ENCODE measurements around the gene PRR3. TPM values are rescaled to one million over a fixed set of nuclear protein-coding genes. Genes with fewer than 3 reads are reported as not detected.
"Not testable (repeated sequence)": the region's sequence is repeated elsewhere in the genome, so short reads cannot be mapped to it uniquely, and the experiment has no call there.

Gene PRR3
- total and polyA plus RNA-seq, 8 donors = 5.7 to 44.1 (median 36.1) TPM

DNA sequence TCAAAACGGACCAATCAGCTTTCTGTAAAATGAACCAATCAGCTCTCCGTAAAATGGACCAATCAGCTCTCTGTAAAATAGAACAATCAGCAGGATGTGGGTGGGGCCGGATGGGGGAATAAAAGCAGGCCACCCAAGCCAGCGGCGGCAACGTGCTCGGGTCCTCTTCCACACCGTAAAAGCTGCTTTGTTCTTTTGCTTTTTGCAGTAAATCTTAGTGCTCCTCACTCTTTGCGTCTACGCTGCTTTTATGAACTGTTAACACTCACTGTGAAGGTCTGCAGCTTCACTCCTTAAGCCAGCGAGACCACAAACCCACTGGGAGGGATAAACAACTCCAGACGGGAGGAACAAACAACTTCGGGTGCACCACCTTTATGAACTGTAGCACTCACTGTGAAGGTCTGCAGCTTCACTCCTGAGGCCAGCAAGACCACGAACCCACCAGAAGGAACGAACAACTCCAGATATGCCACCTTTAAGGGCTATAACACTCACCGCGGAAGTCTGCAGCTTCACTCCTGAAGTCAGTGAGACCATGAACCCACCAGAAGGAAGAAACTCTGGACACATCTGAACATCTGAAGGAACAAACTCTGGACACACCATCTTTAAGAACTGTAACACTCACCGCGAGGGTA lies 38.5 kb upstream of the PRR3 start:
- DNase-seq; H3K9me3 ChIP-seq; H3K27me3 ChIP-seq; ATAC-seq; intact Hi-C loops (cut with DNase I); H3K4me3 ChIP-seq; H3K36me3 ChIP-seq: not testable (repeated sequence)
- peak overlapping the region in 1 of 2 donors; percentile 33 for H3K27ac ChIP-seq
- peaks cover 0 to 33% of the 10 kb centered on the region in 2 donors for H3K4me1 ChIP-seq

DNA sequence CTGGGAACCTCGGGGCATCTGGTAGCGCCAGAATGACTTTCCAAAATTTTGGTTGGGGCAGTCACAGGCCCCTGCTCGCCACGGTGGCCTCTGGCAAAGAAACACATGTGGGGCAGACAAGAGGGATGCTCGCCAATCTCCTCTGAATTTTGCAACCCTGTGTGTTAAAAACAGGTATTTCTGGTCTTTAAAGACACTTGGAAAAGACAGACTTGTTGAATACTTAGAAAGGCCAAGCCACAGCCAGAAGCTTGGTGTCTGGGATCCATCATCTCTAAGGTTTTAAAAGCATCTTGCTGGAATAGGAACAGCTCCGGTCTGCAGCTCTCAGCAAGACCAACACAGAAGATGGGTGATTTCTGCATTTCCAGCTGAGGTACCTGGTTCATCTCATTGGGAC lies 36.6 kb upstream of the PRR3 start:
- Histone ChIP-seq H3K9me3 (peaks cover 0 to 7% of the 10 kb centered on the region in 2 donors), H3K27me3 (no peaks in the 10 kb centered on the region), H3K36me3 (no peaks in the 10 kb centered on the region), H3K4me1 (peaks cover 0 to 21% of the 10 kb centered on the region in 2 donors), H3K27ac (peak overlapping the region; percentile 59 to 68), H3K4me3 (no peak overlapping the region)
- intact Hi-C loops (cut with DNase I) = no loop called here
- no peak for TF ChIP-seq CTCF (IDR thresholded peaks at IDR 0.05)
- ATAC-seq (no peak), DNase-seq (no peak)

DNA sequence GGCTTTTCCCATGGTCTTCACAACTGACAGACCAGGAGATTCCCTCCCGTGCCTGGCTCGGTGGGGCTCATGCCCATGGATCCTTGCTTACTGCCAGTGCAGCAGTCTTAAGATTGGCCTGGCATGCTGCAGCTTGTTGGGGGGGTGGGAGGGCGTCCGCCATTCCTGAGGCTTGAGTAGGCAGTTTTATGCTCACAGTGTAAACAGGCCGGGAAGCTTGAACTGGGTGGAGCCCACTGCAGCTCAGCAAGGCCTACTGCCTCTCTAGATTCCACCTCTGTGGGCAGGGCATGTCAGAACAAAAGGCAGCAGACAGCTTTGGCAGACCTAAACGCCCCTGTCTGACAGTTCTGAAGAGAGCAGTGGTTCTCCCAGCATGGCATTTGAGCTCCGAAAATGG lies 36.0 kb upstream of the PRR3 start:
- Histone ChIP-seq H3K4me1 (peaks cover 0 to 21% of the 10 kb centered on the region in 2 donors), H3K27ac (peak overlapping the region; percentile 62 to 68)
- H3K4me3 ChIP-seq; intact Hi-C loops (cut with DNase I); H3K36me3 ChIP-seq; H3K27me3 ChIP-seq; H3K9me3 ChIP-seq: not testable (repeated sequence)
- ATAC-seq (peak; percentile 66), DNase-seq (peak in 1 of 4 donors; percentile 63)

DNA sequence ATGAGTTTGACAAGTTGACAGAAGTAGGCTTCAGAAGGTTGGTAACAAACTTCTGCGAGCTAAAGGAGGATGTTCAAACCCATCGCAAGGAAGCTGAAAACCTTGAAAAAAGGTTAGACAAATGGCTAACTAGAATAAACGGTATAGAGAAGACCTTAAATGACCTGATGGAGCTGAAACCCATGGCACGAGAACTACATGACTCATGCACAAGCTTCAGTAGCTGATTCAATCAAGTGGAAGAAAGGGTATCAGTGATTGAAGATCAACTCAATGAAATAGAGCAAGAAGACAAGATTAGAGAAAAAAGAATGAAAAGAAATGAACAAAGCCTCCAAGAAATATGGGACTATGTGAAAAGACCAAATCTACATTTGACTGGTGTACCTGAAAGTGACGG lies 35.1 kb upstream of the PRR3 start:
- intact Hi-C loops (cut with DNase I); H3K36me3 ChIP-seq; H3K4me3 ChIP-seq; H3K27me3 ChIP-seq; DNase-seq; H3K9me3 ChIP-seq; ATAC-seq: not testable (repeated sequence)
- Histone ChIP-seq H3K27ac (peak overlapping the region in 1 of 2 donors; percentile 68), H3K4me1 (peaks cover 0 to 16% of the 10 kb centered on the region in 2 donors)

DNA sequence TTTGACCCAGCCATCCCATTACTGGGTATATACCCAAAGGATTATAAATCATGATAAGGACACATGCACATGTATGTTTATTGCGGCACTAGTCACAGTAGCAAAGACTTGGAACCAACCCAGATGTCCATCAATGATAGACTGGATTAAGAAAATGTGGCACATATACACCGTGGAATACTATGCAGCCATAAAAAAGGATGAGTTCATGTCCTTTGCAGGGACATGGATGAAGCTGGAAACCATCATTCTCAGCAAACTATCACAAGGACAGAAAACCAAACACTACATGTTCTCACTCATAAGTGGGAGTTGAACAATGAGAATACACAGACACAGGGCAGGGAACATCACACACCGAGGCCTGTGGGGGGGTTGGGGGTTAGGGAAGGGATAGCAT lies 30.7 kb upstream of the PRR3 start:
- H3K36me3 ChIP-seq; H3K4me3 ChIP-seq; DNase-seq; H3K27me3 ChIP-seq; H3K27ac ChIP-seq; intact Hi-C loops (cut with DNase I); ATAC-seq; H3K9me3 ChIP-seq: not testable (repeated sequence)
- H3K4me1 ChIP-seq = peaks cover 0 to 35% of the 10 kb centered on the region in 2 donors

GRCh38 chr6:30529349-30529875 lies 27.7 kb upstream of the PRR3 start:
- H3K9me3 ChIP-seq; H3K27me3 ChIP-seq; DNase-seq; intact Hi-C loops (cut with DNase I); H3K4me3 ChIP-seq; ATAC-seq; H3K36me3 ChIP-seq: not testable (repeated sequence)
- H3K4me1 ChIP-seq = peaks cover 0 to 53% of the 10 kb centered on the region in 2 donors
- peak overlapping the region in 1 of 2 donors; percentile 76 for H3K27ac ChIP-seq

- intact Hi-C loops (cut with DNase I) = loop anchor here in 1 of 2 donors (5.0 kb wide), 1 partner anchor 38 kb away; no protein-coding TSS in a partner anchor
- Histone ChIP-seq H3K4me1 (peaks cover 0 to 53% of the 10 kb centered on the region in 2 donors), H3K4me3 (no peak overlapping the region), H3K27ac (peak overlapping the region in 1 of 2 donors; percentile 76), H3K36me3 (no peaks in the 10 kb centered on the region), H3K9me3 (no peaks in the 10 kb centered on the region), H3K27me3 (no peaks in the 10 kb centered on the region)
- DNase-seq (no peak), ATAC-seq (no peak)
- TF ChIP-seq CTCF (IDR thresholded peaks at IDR 0.05) = no peak
Observed at GRCh38 chr6:30530014-30530413, 27.1 kb upstream of the PRR3 start.
